Measurements from ENCODE around the gene CFAP54.

DNA sequence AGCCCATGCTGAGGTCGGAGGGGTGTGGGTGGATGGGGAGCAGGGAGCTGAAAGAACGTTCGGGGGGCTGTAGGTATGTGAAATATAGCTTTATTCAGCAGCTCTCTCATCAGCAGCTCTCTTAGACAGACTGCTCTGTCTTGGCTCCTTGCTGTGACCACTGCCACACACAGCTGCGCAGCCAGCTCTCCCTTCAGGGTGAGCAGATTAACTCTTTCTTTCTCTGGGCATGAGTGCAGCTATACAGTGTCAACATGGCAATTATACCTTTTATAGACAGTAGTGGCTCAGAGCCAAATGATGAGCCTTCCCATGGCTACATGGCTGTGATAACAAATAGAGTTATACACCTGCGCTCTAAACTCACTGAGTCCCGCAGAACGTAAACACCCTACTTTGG is 280.0 kb downstream of the CFAP54 start:
- TF ChIP-seq, protein P1, sequence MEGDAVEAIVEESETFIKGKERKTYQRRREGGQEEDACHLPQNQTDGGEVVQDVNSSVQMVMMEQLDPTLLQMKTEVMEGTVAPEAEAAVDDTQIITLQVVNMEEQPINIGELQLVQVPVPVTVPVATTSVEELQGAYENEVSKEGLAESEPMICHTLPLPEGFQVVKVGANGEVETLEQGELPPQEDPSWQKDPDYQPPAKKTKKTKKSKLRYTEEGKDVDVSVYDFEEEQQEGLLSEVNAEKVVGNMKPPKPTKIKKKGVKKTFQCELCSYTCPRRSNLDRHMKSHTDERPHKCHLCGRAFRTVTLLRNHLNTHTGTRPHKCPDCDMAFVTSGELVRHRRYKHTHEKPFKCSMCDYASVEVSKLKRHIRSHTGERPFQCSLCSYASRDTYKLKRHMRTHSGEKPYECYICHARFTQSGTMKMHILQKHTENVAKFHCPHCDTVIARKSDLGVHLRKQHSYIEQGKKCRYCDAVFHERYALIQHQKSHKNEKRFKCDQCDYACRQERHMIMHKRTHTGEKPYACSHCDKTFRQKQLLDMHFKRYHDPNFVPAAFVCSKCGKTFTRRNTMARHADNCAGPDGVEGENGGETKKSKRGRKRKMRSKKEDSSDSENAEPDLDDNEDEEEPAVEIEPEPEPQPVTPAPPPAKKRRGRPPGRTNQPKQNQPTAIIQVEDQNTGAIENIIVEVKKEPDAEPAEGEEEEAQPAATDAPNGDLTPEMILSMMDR (conservative IDR thresholded peaks at IDR 0.05 in 1 of 2, IDR thresholded peaks at IDR 0.05 in 1 of 2; ENCODE audit: low read depth in 1 of 2, low read length in 2 of 2): no peak
- TF ChIP-seq EZH2 (IDR thresholded peaks at IDR 0.05; ENCODE audit: low read length, missing control alignments): no peak

Data from fibroblast of lung (primary cell).